Activated naive CD4-positive, alpha-beta T cell treated with anti-CD3 and anti-CD28 coated beads for 36 hours (primary cell): ENCODE data around the gene CACNG3. TPM values are rescaled to one million over a fixed set of nuclear protein-coding genes. Genes with fewer than 3 reads are reported as not detected.

ENCODE experiments used
- CTCF ChIA-PET: fragments of 350-600 bp; sonication (Branson Sonifier 250); formaldehyde crosslinking; loops from one replicate; lab custom pipeline; 2021; ENCODE audit warnings: antibody characterized with exemption; lab: Charles Lee
- DNase-seq: peaks from one replicate; pipeline ENCODE4 v3.0.0-alpha.2; 2020
- H3K27ac Mint-ChIP-seq: one replicate; pipeline ENCODE4 v1.8.0; 2021; ENCODE audit warnings: mild to moderate bottlenecking, mixed read lengths
- H3K27me3 Mint-ChIP-seq: one replicate; pipeline ENCODE4 v1.8.0; 2021; ENCODE audit warnings: low read depth, mixed read lengths
- H3K36me3 Mint-ChIP-seq: one replicate; pipeline ENCODE4 v1.8.0; 2021; ENCODE audit warnings: low read depth, mixed read lengths
- H3K4me1 Mint-ChIP-seq: one replicate; pipeline ENCODE4 v1.8.0; 2021; ENCODE audit warnings: low read depth, mixed read lengths
- H3K4me3 Mint-ChIP-seq: one replicate; pipeline ENCODE4 v1.8.0; 2021; ENCODE audit warnings: mild to moderate bottlenecking, moderate library complexity, mixed read lengths
- H3K9me3 Mint-ChIP-seq: one replicate; pipeline ENCODE4 v1.8.0; 2021; ENCODE audit warnings: mixed read lengths
- intact Hi-C: fragments of 100-400 bp; cut with micrococcal nuclease; formaldehyde crosslinking; loops from one replicate; pipeline ENCODE4 v1.15.1; 2023
- total RNA-seq, 2 experiments: library from RNA; stranded (reverse); gene quantifications; one replicate each; pipeline ENCODE4 v1.2.3, GENCODE V29; 2021

CACNG3 gene
- total RNA-seq, 2 experiments from 2014 or later = not detected

GRCh38 chr16:24378999-24379398 lies 122.9 kb downstream of the CACNG3 start:
- Mint-ChIP-seq H3K9me3 (peaks cover 24% of the 10 kb centered on the region), H3K4me3 (no peak overlapping the region), H3K27ac (no peak overlapping the region), H3K36me3 (peaks cover 4% of the 10 kb centered on the region), H3K27me3 (peaks cover 5% of the 10 kb centered on the region), H3K4me1 (no peaks in the 10 kb centered on the region)
- DNase-seq = no peak
- intact Hi-C loops = no loop called here
- CTCF ChIA-PET = interaction anchor here (0.9 kb wide), 1 partner anchor 138 kb away, joined by 3 read pairs; no protein-coding TSS in a partner anchor

DNA sequence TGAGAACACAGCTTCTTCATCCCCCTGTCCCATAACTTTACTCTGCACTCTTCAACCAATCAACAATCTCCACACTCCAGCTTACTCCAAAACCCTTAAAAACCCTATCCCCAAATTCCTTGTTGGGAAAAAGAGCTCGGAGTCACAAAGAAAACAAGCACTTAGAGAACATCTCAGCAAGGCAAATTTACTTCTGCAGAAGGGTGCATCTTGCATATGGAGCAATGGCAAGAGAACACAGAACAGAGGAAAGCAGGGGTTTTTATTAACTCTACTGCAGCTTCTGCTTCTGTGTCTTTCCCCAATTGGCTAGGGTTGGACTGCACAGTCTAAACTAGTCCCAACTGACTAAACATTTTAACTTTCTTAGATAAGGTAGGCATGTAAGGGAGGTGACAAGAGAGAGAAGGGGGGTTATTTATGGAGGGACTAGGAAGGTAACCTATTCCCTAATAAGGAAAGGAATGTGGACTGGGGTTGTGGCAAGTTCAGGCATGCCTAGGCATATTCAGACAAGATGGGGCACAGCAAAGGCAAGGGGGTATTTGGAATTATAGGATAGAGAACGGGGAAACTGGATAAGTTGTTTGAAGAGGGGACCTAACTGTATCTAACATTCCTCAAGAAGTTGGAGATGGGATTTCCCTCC lies 125.5 kb downstream of the CACNG3 start:
- peaks cover 24% of the 10 kb centered on the region for H3K9me3 Mint-ChIP-seq
- intact Hi-C loops = no loop called here
- H3K27me3 Mint-ChIP-seq = peaks cover 2% of the 10 kb centered on the region
- no peak for DNase-seq
- no peaks in the 10 kb centered on the region for H3K4me1 Mint-ChIP-seq
- peaks cover 4% of the 10 kb centered on the region for H3K36me3 Mint-ChIP-seq
- no peak overlapping the region for H3K27ac Mint-ChIP-seq
- H3K4me3 Mint-ChIP-seq = no peak overlapping the region
- CTCF ChIA-PET = interaction anchor here (0.6 kb wide), 1 partner anchor 359 kb away, joined by 3 read pairs; no protein-coding TSS in a partner anchor

DNA sequence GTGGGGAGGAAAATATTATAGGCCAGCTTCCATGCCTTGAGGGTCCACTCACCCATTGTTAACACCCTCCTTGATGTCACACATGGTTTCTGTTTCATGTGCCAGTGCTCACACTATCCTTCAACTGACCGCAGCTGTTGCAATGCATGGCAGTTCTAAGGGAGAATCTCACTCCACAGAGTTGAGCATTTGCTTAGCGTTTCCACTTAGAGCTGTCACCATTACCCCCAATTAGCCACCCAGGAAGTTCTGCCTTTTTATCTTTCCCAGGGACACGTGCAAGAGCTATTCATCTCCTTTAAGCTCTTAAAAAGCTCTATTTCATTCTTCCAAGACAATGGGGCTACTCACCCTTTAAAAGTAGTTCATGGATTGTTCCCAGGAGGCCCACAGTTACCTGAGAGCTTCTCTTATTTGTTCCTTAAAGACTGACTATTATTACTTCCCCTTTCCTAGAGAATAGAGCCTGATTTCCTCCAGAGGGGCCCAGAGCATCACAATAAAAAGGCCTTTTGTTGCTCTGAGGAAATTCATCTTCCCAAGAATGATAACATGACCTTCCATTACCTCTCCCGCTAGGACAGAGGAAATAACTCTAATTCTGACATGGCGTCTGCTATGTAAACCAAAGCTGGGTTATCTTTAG lies 126.8 kb downstream of the CACNG3 start:
- DNase-seq = no peak
- Mint-ChIP-seq H3K27ac (no peak overlapping the region), H3K4me3 (no peak overlapping the region), H3K36me3 (peaks cover 4% of the 10 kb centered on the region), H3K9me3 (peaks cover 20% of the 10 kb centered on the region), H3K27me3 (no peaks in the 10 kb centered on the region), H3K4me1 (no peaks in the 10 kb centered on the region)
- intact Hi-C loops = no loop called here
- CTCF ChIA-PET = interaction anchor here (0.7 kb wide), 1 partner anchor 332 kb away, joined by 3 read pairs; no protein-coding TSS in a partner anchor

GRCh38 chr16:24394341-24394740 lies 138.2 kb downstream of the CACNG3 start:
- H3K27me3 Mint-ChIP-seq = peaks cover 15% of the 10 kb centered on the region

GRCh38 chr16:24396350-24397271 lies 140.5 kb downstream of the CACNG3 start:
- Mint-ChIP-seq H3K4me1 (no peaks in the 10 kb centered on the region), H3K36me3 (no peaks in the 10 kb centered on the region), H3K27me3 (peaks cover 15% of the 10 kb centered on the region), H3K4me3 (no peak overlapping the region), H3K27ac (no peak overlapping the region), H3K9me3 (peaks cover 4% of the 10 kb centered on the region)
- CTCF ChIA-PET = interaction anchor here (0.6 to 0.7 kb wide), 3 partner anchors 16 to 107 kb away, joined by 3 read pairs; no protein-coding TSS in a partner anchor
- no peak for DNase-seq
- intact Hi-C loops = no loop called here

More at GRCh38 chr16:24394341-24394740, 138.2 kb downstream of the CACNG3 start:
- DNase-seq = no peak
- H3K4me3 Mint-ChIP-seq = no peak overlapping the region
- H3K4me1 Mint-ChIP-seq = no peaks in the 10 kb centered on the region
- intact Hi-C loops = no loop called here
- no peaks in the 10 kb centered on the region for H3K36me3 Mint-ChIP-seq
- H3K27ac Mint-ChIP-seq = no peak overlapping the region
- H3K9me3 Mint-ChIP-seq = no peaks in the 10 kb centered on the region
- CTCF ChIA-PET = interaction anchor here (1.0 kb wide), 1 partner anchor 110 kb away, joined by 3 read pairs; no protein-coding TSS in a partner anchor

GRCh38 chr16:24409045-24409444 lies 152.9 kb downstream of the CACNG3 start:
- H3K27ac Mint-ChIP-seq = no peak overlapping the region
- H3K4me3 Mint-ChIP-seq = no peak overlapping the region
- intact Hi-C loops = loop anchor here (10.0 kb wide), 1 partner anchor 96 kb away; no protein-coding TSS in a partner anchor
- no peaks in the 10 kb centered on the region for H3K36me3 Mint-ChIP-seq
- no peaks in the 10 kb centered on the region for H3K9me3 Mint-ChIP-seq
- peaks cover 8% of the 10 kb centered on the region for H3K27me3 Mint-ChIP-seq
- no peaks in the 10 kb centered on the region for H3K4me1 Mint-ChIP-seq
- CTCF ChIA-PET = interaction anchor here (0.7 kb wide), 1 partner anchor 96 kb away, joined by 7 read pairs; no protein-coding TSS in a partner anchor
- DNase-seq = no peak
